ENCODE data around the gene IPMK.
"Not testable (repeated sequence)": the region's sequence is repeated elsewhere in the genome, so short reads cannot be mapped to it uniquely, and the experiment has no call there.

The IPMK gene

GRCh38 chr10:58244666-58245065, 23.0 kb downstream of the IPMK start:
- not testable (repeated sequence) for H3K9ac ChIP-seq (ENCODE audit: low read length in 2 of 2); H3K4me1 ChIP-seq (ENCODE audit: control insufficient read depth, insufficient read depth, low read length); H3K9me3 ChIP-seq (ENCODE audit: control insufficient read depth in 2 of 2, low read length in 2 of 2); H3K27me3 ChIP-seq (ENCODE audit: control insufficient read depth in 1 of 2, insufficient read depth in 2 of 2, low read length in 2 of 2); H3K4me3 ChIP-seq (ENCODE audit: low read length in 2 of 2); H3K27ac ChIP-seq (ENCODE audit: low read length); H3K36me3 ChIP-seq (ENCODE audit: control insufficient read depth in 2 of 2, insufficient read depth in 2 of 2, low read length in 2 of 2)

GRCh38 chr10:58244242-58244641, 23.5 kb downstream of the IPMK start:
- not testable (repeated sequence) for H3K9me3 ChIP-seq (ENCODE audit: control insufficient read depth in 2 of 2, low read length in 2 of 2); H3K4me1 ChIP-seq (ENCODE audit: control insufficient read depth, insufficient read depth, low read length); H3K27me3 ChIP-seq (ENCODE audit: control insufficient read depth in 1 of 2, insufficient read depth in 2 of 2, low read length in 2 of 2); H3K27ac ChIP-seq (ENCODE audit: low read length); H3K9ac ChIP-seq (ENCODE audit: low read length in 2 of 2); H3K4me3 ChIP-seq (ENCODE audit: low read length in 2 of 2); H3K36me3 ChIP-seq (ENCODE audit: control insufficient read depth in 2 of 2, insufficient read depth in 2 of 2, low read length in 2 of 2)

GRCh38 chr10:58243801-58244200, 23.9 kb downstream of the IPMK start:
- H3K4me3 ChIP-seq (ENCODE audit: low read length in 2 of 2); H3K27ac ChIP-seq (ENCODE audit: low read length); H3K9me3 ChIP-seq (ENCODE audit: control insufficient read depth in 2 of 2, low read length in 2 of 2); H3K4me1 ChIP-seq (ENCODE audit: control insufficient read depth, insufficient read depth, low read length); H3K9ac ChIP-seq (ENCODE audit: low read length in 2 of 2); H3K27me3 ChIP-seq (ENCODE audit: control insufficient read depth in 1 of 2, insufficient read depth in 2 of 2, low read length in 2 of 2); H3K36me3 ChIP-seq (ENCODE audit: control insufficient read depth in 2 of 2, insufficient read depth in 2 of 2, low read length in 2 of 2): not testable (repeated sequence)

GRCh38 chr10:58243269-58243668, 24.4 kb downstream of the IPMK start:
- no peaks in the 10 kb centered on the region for H3K9me3 ChIP-seq (ENCODE audit: control insufficient read depth in 2 of 2, low read length in 2 of 2)
- no peaks in the 10 kb centered on the region for H3K4me1 ChIP-seq (ENCODE audit: control insufficient read depth, insufficient read depth, low read length)
- no peak overlapping the region for H3K27ac ChIP-seq (ENCODE audit: low read length)
- no peaks in the 10 kb centered on the region for H3K36me3 ChIP-seq (ENCODE audit: control insufficient read depth in 2 of 2, insufficient read depth in 2 of 2, low read length in 2 of 2)
- H3K4me3 ChIP-seq (ENCODE audit: low read length in 2 of 2): no peak overlapping the region
- no peaks in the 10 kb centered on the region for H3K27me3 ChIP-seq (ENCODE audit: control insufficient read depth in 1 of 2, insufficient read depth in 2 of 2, low read length in 2 of 2)
- H3K9ac ChIP-seq (ENCODE audit: low read length in 2 of 2): no peak overlapping the region

- Histone ChIP-seq H3K27me3 (ENCODE audit: control insufficient read depth in 1 of 2, insufficient read depth in 2 of 2, low read length in 2 of 2) (no peaks in the 10 kb centered on the region), H3K36me3 (ENCODE audit: control insufficient read depth in 2 of 2, insufficient read depth in 2 of 2, low read length in 2 of 2) (peaks cover 0 to 2% of the 10 kb centered on the region in 2 donors), H3K4me1 (ENCODE audit: control insufficient read depth, insufficient read depth, low read length) (no peaks in the 10 kb centered on the region), H3K9ac (ENCODE audit: low read length in 2 of 2) (no peak overlapping the region), H3K27ac (ENCODE audit: low read length) (no peak overlapping the region), H3K4me3 (ENCODE audit: low read length in 2 of 2) (no peak overlapping the region), H3K9me3 (ENCODE audit: control insufficient read depth in 2 of 2, low read length in 2 of 2) (no peaks in the 10 kb centered on the region)
These were observed 26.3 kb downstream of the IPMK start for GRCh38 chr10:58241346-58241745.

GRCh38 chr10:58240531-58240930, 27.2 kb downstream of the IPMK start:
- H3K36me3 ChIP-seq (ENCODE audit: control insufficient read depth in 2 of 2, insufficient read depth in 2 of 2, low read length in 2 of 2): peaks cover 0 to 2% of the 10 kb centered on the region in 2 donors
- H3K9ac ChIP-seq (ENCODE audit: low read length in 2 of 2): no peak overlapping the region
- no peaks in the 10 kb centered on the region for H3K4me1 ChIP-seq (ENCODE audit: control insufficient read depth, insufficient read depth, low read length)
- H3K9me3 ChIP-seq (ENCODE audit: control insufficient read depth in 2 of 2, low read length in 2 of 2): no peaks in the 10 kb centered on the region
- H3K4me3 ChIP-seq (ENCODE audit: low read length in 2 of 2): no peak overlapping the region
- no peaks in the 10 kb centered on the region for H3K27me3 ChIP-seq (ENCODE audit: control insufficient read depth in 1 of 2, insufficient read depth in 2 of 2, low read length in 2 of 2)
- no peak overlapping the region for H3K27ac ChIP-seq (ENCODE audit: low read length)

- H3K9me3 ChIP-seq (ENCODE audit: control insufficient read depth in 2 of 2, low read length in 2 of 2): no peaks in the 10 kb centered on the region
- H3K4me3 ChIP-seq (ENCODE audit: low read length in 2 of 2): no peak overlapping the region
- H3K9ac ChIP-seq (ENCODE audit: low read length in 2 of 2): no peak overlapping the region
- peaks cover 0 to 2% of the 10 kb centered on the region in 2 donors for H3K36me3 ChIP-seq (ENCODE audit: control insufficient read depth in 2 of 2, insufficient read depth in 2 of 2, low read length in 2 of 2)
- H3K4me1 ChIP-seq (ENCODE audit: control insufficient read depth, insufficient read depth, low read length): no peaks in the 10 kb centered on the region
- H3K27ac ChIP-seq (ENCODE audit: low read length): no peak overlapping the region
- no peaks in the 10 kb centered on the region for H3K27me3 ChIP-seq (ENCODE audit: control insufficient read depth in 1 of 2, insufficient read depth in 2 of 2, low read length in 2 of 2)
These were observed 28.0 kb downstream of the IPMK start for GRCh38 chr10:58239561-58240169.

GRCh38 chr10:58237014-58237834, 30.5 kb downstream of the IPMK start:
- H3K36me3 ChIP-seq (ENCODE audit: control insufficient read depth in 2 of 2, insufficient read depth in 2 of 2, low read length in 2 of 2): peaks cover 0 to 2% of the 10 kb centered on the region in 2 donors
- H3K4me3 ChIP-seq (ENCODE audit: low read length in 2 of 2): no peak overlapping the region
- H3K9ac ChIP-seq (ENCODE audit: low read length in 2 of 2): no peak overlapping the region
- no peaks in the 10 kb centered on the region for H3K4me1 ChIP-seq (ENCODE audit: control insufficient read depth, insufficient read depth, low read length)
- no peaks in the 10 kb centered on the region for H3K9me3 ChIP-seq (ENCODE audit: control insufficient read depth in 2 of 2, low read length in 2 of 2)
- no peaks in the 10 kb centered on the region for H3K27me3 ChIP-seq (ENCODE audit: control insufficient read depth in 1 of 2, insufficient read depth in 2 of 2, low read length in 2 of 2)
- no peak overlapping the region for H3K27ac ChIP-seq (ENCODE audit: low read length)

- H3K9ac ChIP-seq (ENCODE audit: low read length in 2 of 2); H3K4me3 ChIP-seq (ENCODE audit: low read length in 2 of 2); H3K4me1 ChIP-seq (ENCODE audit: control insufficient read depth, insufficient read depth, low read length); H3K27ac ChIP-seq (ENCODE audit: low read length); H3K9me3 ChIP-seq (ENCODE audit: control insufficient read depth in 2 of 2, low read length in 2 of 2); H3K36me3 ChIP-seq (ENCODE audit: control insufficient read depth in 2 of 2, insufficient read depth in 2 of 2, low read length in 2 of 2); H3K27me3 ChIP-seq (ENCODE audit: control insufficient read depth in 1 of 2, insufficient read depth in 2 of 2, low read length in 2 of 2): not testable (repeated sequence)
These were observed 37.8 kb downstream of the IPMK start for GRCh38 chr10:58229856-58230255.

- Histone ChIP-seq H3K4me3 (ENCODE audit: low read length in 2 of 2) (no peak overlapping the region), H3K27me3 (ENCODE audit: control insufficient read depth in 1 of 2, insufficient read depth in 2 of 2, low read length in 2 of 2) (no peaks in the 10 kb centered on the region), H3K9me3 (ENCODE audit: control insufficient read depth in 2 of 2, low read length in 2 of 2) (no peaks in the 10 kb centered on the region), H3K27ac (ENCODE audit: low read length) (no peak overlapping the region), H3K4me1 (ENCODE audit: control insufficient read depth, insufficient read depth, low read length) (no peaks in the 10 kb centered on the region), H3K9ac (ENCODE audit: low read length in 2 of 2) (no peak overlapping the region), H3K36me3 (ENCODE audit: control insufficient read depth in 2 of 2, insufficient read depth in 2 of 2, low read length in 2 of 2) (peaks cover 0 to 4% of the 10 kb centered on the region in 2 donors)
These were observed 42.0 kb downstream of the IPMK start for GRCh38 chr10:58225654-58226053.

GRCh38 chr10:58220769-58221451, 46.8 kb downstream of the IPMK start:
- H3K9me3 ChIP-seq (ENCODE audit: control insufficient read depth in 2 of 2, low read length in 2 of 2): no peaks in the 10 kb centered on the region
- H3K36me3 ChIP-seq (ENCODE audit: control insufficient read depth in 2 of 2, insufficient read depth in 2 of 2, low read length in 2 of 2): no peaks in the 10 kb centered on the region
- no peak overlapping the region for H3K9ac ChIP-seq (ENCODE audit: low read length in 2 of 2)
- H3K4me3 ChIP-seq (ENCODE audit: low read length in 2 of 2): no peak overlapping the region
- H3K27ac ChIP-seq (ENCODE audit: low read length): no peak overlapping the region
- H3K27me3 ChIP-seq (ENCODE audit: control insufficient read depth in 1 of 2, insufficient read depth in 2 of 2, low read length in 2 of 2): no peaks in the 10 kb centered on the region
- no peaks in the 10 kb centered on the region for H3K4me1 ChIP-seq (ENCODE audit: control insufficient read depth, insufficient read depth, low read length)

Data from stomach smooth muscle (tissue), 2 donors.